ENCODE data around the gene ZNF664.

DNA sequence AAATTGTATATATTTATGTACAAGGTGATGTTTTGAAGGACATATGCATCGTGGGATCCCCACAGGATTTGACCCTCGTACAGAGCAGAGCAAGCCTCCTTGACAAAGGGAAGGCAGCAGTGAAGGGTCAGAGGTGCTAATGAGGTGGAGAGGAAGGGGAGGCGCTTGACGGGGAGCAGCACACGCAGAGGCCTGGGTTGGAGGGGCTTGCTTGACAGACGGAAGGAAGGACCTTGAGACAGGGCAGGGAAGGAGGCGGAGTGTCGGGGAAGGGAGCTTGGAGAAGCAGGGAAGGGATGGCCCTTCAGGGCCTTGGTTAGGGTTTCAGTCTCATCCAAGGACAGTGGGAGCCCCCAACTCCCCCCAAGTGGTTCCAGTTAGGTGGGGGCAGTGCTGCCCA, 52.6 kb downstream of the ZNF664 start:
- TF ChIP-seq CTCF (conservative IDR thresholded peaks at IDR 0.05; ENCODE audit: low read depth, low read length) (no peak), EZH2phosphoT487 (IDR thresholded peaks at IDR 0.05; ENCODE audit: borderline replicate concordance, low read length) (no peak)
